Neural progenitor cell (in vitro differentiated cells): ENCODE results near the gene KIF22. TPM values are rescaled to one million over a fixed set of nuclear protein-coding genes. Genes with fewer than 3 reads are reported as not detected.
"Not testable (repeated sequence)": the region's sequence is repeated elsewhere in the genome, so short reads cannot be mapped to it uniquely, and the experiment has no call there.

Source experiments
- DNase-seq: peaks from one replicate; pipeline ENCODE4 v3.0.0-alpha.2; 2016; ENCODE audit warnings: low spot score
- H2AFZ ChIP-seq: fragments of 200-600 bp; sonication (generic); replicated peaks from 2 replicates; pipeline ENCODE4 v1.6.1; 2016; ENCODE audit warnings: antibody characterized with exemption
- H3F3A ChIP-seq: fragments of 200-600 bp; sonication (generic); 2 replicates; pipeline ENCODE4 v1.6.1; 2016; ENCODE audit warnings: antibody characterized with exemption, low read depth
- H3K27ac ChIP-seq: fragments of 200-600 bp; sonication (generic); 2 replicates; pipeline ENCODE4 v1.5.1; 2016; ENCODE audit warnings: mild to moderate bottlenecking
- H3K27me3 ChIP-seq: fragments of 200-600 bp; sonication (generic); 2 replicates; pipeline ENCODE4 v1.6.1; 2016; ENCODE audit warnings: mild to moderate bottlenecking, moderate library complexity
- H3K36me3 ChIP-seq: fragments of 200-600 bp; sonication (generic); 2 replicates; pipeline ENCODE4 v1.5.1; 2016
- H3K4me1 ChIP-seq: fragments of 200-600 bp; sonication (generic); 2 replicates; pipeline ENCODE4 v1.6.1; 2016; ENCODE audit warnings: mixed run types
- H3K4me2 ChIP-seq: fragments of 200-600 bp; sonication (generic); 2 replicates; pipeline ENCODE4 v1.6.1; 2016
- H3K4me3 ChIP-seq: fragments of 200-600 bp; sonication (generic); 2 replicates; pipeline ENCODE4 v1.5.1; 2016
- H3K79me2 ChIP-seq: fragments of 200-600 bp; sonication (generic); 2 replicates; pipeline ENCODE4 v1.6.1; 2016; ENCODE audit warnings: low read depth
- H3K9ac ChIP-seq: fragments of 200-600 bp; sonication (generic); 2 replicates; pipeline ENCODE4 v1.6.1; 2016
- H3K9me3 ChIP-seq: fragments of 200-600 bp; sonication (generic); 2 replicates; pipeline ENCODE4 v1.5.1; 2016; ENCODE audit warnings: low read depth
- H4K20me1 ChIP-seq: fragments of 200-600 bp; sonication (generic); 2 replicates; pipeline ENCODE4 v1.6.1; 2016; ENCODE audit warnings: low read depth
- H3K27ac Mint-ChIP-seq: 3 replicates; pipeline ENCODE4 v1.8.0; 2021; ENCODE audit warnings: mixed read lengths
- H3K27me3 Mint-ChIP-seq: 2 replicates; pipeline ENCODE4 v1.8.0; 2022; ENCODE audit warnings: low read depth, mild to moderate bottlenecking, inconsistent platforms, moderate library complexity, mixed read lengths; ENCODE audit not compliant: insufficient read depth
- H3K36me3 Mint-ChIP-seq: 3 replicates; pipeline ENCODE4 v1.8.0; 2021; ENCODE audit warnings: mixed read lengths
- H3K4me1 Mint-ChIP-seq: 3 replicates; pipeline ENCODE4 v1.8.0; 2021; ENCODE audit warnings: mixed read lengths
- H3K4me3 Mint-ChIP-seq: 3 replicates; pipeline ENCODE4 v1.8.0; 2021; ENCODE audit warnings: mild to moderate bottlenecking, moderate library complexity, mixed read lengths
- H3K9me3 Mint-ChIP-seq: 3 replicates; pipeline ENCODE4 v1.8.0; 2020; ENCODE audit warnings: mixed read lengths
- EZH2 ChIP-seq: fragments of 200-600 bp; sonication (generic); IDR thresholded peaks from 2 replicates; pipeline ENCODE4 v1.6.1; 2017; ENCODE audit warnings: antibody characterized with exemption, mild to moderate bottlenecking, moderate library complexity
- EZH2phosphoT487 ChIP-seq: fragments of 200-600 bp; sonication (generic); IDR thresholded peaks from 2 replicates; pipeline ENCODE4 v1.6.1; 2017; ENCODE audit warnings: antibody characterized with exemption
- total RNA-seq: library from RNA; depleted of rRNA; stranded (reverse); fragments of >200 nt; gene quantifications from 2 replicates; pipeline ENCODE4 v1.2.3, GENCODE V29; 2015; ENCODE audit warnings: low replicate concordance
- TF ChIP-seq, protein P1 (sequence below): fragments of 200-600 bp; sonication (generic); IDR thresholded peaks from 2 replicates; pipeline ENCODE4 v1.5.1; 2017; ENCODE audit warnings: antibody characterized with exemption, mild to moderate bottlenecking

Gene KIF22
- total RNA-seq, 1 donor from 2014 or later = 173 TPM

DNA sequence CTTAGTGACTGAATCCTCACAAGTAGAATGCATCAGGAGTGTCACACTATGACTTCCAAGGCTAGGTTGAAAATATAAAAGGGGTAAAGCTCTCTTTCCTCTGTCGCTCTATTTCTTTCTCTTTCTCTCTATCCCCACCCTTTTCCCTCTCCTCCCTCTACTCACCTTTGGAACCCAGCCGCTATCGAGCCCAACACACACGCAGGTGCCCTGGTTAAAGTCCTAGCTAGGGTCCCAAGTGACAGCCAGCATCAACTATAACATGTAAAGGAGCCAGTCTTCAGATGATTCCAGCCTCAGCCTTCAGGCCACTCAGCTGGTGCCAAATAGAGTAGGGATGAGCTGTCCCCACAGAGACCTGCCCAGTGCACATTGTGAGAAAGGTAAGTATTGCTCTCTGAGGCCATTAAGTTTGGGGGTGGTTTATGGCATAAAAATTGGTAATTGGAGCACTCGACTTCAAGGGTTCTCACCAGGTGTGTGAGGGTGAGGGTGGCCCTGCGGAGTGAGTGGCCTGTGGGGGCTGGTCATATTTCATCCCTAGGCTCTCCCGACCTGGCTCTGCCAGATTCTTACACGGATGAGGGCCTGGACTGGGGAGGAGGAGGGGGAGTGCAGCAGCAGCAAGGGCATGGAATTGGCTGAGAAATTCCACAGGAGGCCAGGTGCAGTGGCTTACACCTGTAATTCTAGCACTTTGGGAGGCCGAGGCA lies 29.8 kb upstream of the KIF22 start:
- H3K4me3 ChIP-seq = no peak overlapping the region
- H3F3A ChIP-seq = no peaks in the 10 kb centered on the region
- peaks cover 11% of the 10 kb centered on the region for H3K4me1 Mint-ChIP-seq
- H3K4me2 ChIP-seq = no peak overlapping the region
- no peaks in the 10 kb centered on the region for H3K36me3 Mint-ChIP-seq
- peaks cover 2% of the 10 kb centered on the region for H3K27me3 Mint-ChIP-seq
- H3K4me3 Mint-ChIP-seq = no peak overlapping the region
- peak overlapping the region; percentile 54 for H3K27ac Mint-ChIP-seq
- DNase-seq = no peak
- no peaks in the 10 kb centered on the region for H4K20me1 ChIP-seq
- TF ChIP-seq EZH2phosphoT487 (no peak), EZH2 (no peak)
- TF ChIP-seq, protein P1, sequence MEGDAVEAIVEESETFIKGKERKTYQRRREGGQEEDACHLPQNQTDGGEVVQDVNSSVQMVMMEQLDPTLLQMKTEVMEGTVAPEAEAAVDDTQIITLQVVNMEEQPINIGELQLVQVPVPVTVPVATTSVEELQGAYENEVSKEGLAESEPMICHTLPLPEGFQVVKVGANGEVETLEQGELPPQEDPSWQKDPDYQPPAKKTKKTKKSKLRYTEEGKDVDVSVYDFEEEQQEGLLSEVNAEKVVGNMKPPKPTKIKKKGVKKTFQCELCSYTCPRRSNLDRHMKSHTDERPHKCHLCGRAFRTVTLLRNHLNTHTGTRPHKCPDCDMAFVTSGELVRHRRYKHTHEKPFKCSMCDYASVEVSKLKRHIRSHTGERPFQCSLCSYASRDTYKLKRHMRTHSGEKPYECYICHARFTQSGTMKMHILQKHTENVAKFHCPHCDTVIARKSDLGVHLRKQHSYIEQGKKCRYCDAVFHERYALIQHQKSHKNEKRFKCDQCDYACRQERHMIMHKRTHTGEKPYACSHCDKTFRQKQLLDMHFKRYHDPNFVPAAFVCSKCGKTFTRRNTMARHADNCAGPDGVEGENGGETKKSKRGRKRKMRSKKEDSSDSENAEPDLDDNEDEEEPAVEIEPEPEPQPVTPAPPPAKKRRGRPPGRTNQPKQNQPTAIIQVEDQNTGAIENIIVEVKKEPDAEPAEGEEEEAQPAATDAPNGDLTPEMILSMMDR = no peak
- H2AFZ ChIP-seq = no peak overlapping the region
- no peak overlapping the region for H3K27ac ChIP-seq
- H3K79me2 ChIP-seq = no peaks in the 10 kb centered on the region
- no peaks in the 10 kb centered on the region for H3K27me3 ChIP-seq
- H3K9me3 Mint-ChIP-seq = no peaks in the 10 kb centered on the region
- H3K9ac ChIP-seq = no peak overlapping the region
- no peaks in the 10 kb centered on the region for H3K9me3 ChIP-seq
- H3K4me1 ChIP-seq = no peaks in the 10 kb centered on the region
- no peaks in the 10 kb centered on the region for H3K36me3 ChIP-seq

GRCh38 chr16:29761280-29761651 lies 29.3 kb upstream of the KIF22 start:
- not testable (repeated sequence) for H3K79me2 ChIP-seq, H3K27ac Mint-ChIP-seq, H3F3A ChIP-seq, H3K4me1 ChIP-seq, H3K27ac ChIP-seq, H3K4me3 ChIP-seq, H2AFZ ChIP-seq, H3K9me3 Mint-ChIP-seq, H4K20me1 ChIP-seq, H3K27me3 ChIP-seq, DNase-seq, H3K4me2 ChIP-seq, H3K36me3 ChIP-seq, H3K27me3 Mint-ChIP-seq, H3K9me3 ChIP-seq, H3K4me3 Mint-ChIP-seq, H3K9ac ChIP-seq, H3K36me3 Mint-ChIP-seq
- peaks cover 11% of the 10 kb centered on the region for H3K4me1 Mint-ChIP-seq

- no peaks in the 10 kb centered on the region for H3K4me1 ChIP-seq
- no peaks in the 10 kb centered on the region for H3K9me3 ChIP-seq
- no peak for DNase-seq
- no peaks in the 10 kb centered on the region for H3K27me3 ChIP-seq
- no peaks in the 10 kb centered on the region for H4K20me1 ChIP-seq
- no peaks in the 10 kb centered on the region for H3F3A ChIP-seq
- Mint-ChIP-seq H3K4me1 (peaks cover 8% of the 10 kb centered on the region), H3K9me3 (no peaks in the 10 kb centered on the region), H3K4me3 (no peak overlapping the region), H3K36me3 (no peaks in the 10 kb centered on the region), H3K27ac (no peak overlapping the region), H3K27me3 (peaks cover 2% of the 10 kb centered on the region)
- no peaks in the 10 kb centered on the region for H3K36me3 ChIP-seq
- no peak overlapping the region for H3K27ac ChIP-seq
- H3K79me2 ChIP-seq = no peaks in the 10 kb centered on the region
- TF ChIP-seq EZH2phosphoT487 = no peak
- no peak for TF ChIP-seq EZH2
- TF ChIP-seq, protein P1 = no peak
- H3K4me2 ChIP-seq = no peak overlapping the region
- H3K4me3 ChIP-seq = no peak overlapping the region
- no peak overlapping the region for H3K9ac ChIP-seq
- H2AFZ ChIP-seq = no peak overlapping the region
These were observed 28.7 kb upstream of the KIF22 start for GRCh38 chr16:29761882-29762281.

DNA sequence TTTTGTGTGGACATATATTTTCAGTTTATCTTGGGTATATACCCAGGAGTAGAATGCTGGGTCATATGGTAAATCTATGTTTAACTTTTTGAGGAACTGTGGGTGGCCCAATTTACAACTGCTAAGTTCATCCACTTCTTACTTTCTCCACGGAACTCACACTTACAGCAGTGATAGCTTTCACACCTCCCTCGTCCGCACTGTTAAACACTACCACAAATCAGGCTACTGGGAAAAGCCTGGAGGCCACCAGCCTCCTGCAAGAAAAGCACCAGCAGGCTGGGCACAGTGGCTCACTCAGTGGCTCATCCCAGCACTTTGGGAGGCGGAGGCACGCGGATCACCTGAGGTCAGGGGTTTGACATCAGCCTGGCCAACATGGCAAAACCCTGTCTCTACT lies 27.2 kb upstream of the KIF22 start:
- DNase-seq = no peak
- Mint-ChIP-seq H3K4me1 (peaks cover 2% of the 10 kb centered on the region), H3K9me3 (no peaks in the 10 kb centered on the region), H3K36me3 (no peaks in the 10 kb centered on the region), H3K4me3 (no peak overlapping the region), H3K27me3 (peaks cover 3% of the 10 kb centered on the region), H3K27ac (no peak overlapping the region)
- Histone ChIP-seq H3K4me3 (no peak overlapping the region), H3F3A (no peaks in the 10 kb centered on the region), H3K36me3 (no peaks in the 10 kb centered on the region), H3K27me3 (no peaks in the 10 kb centered on the region), H4K20me1 (no peaks in the 10 kb centered on the region), H3K27ac (no peak overlapping the region), H3K79me2 (no peaks in the 10 kb centered on the region), H3K4me2 (no peak overlapping the region), H3K9me3 (no peaks in the 10 kb centered on the region), H3K9ac (no peak overlapping the region), H2AFZ (no peak overlapping the region), H3K4me1 (no peaks in the 10 kb centered on the region)
- TF ChIP-seq, protein P1 = no peak
- no peak for TF ChIP-seq EZH2phosphoT487
- TF ChIP-seq EZH2 = no peak
